Activated CD4-positive, alpha-beta T cell treated with anti-CD3 and anti-CD28 coated beads for 24 hours (primary cell): ENCODE measurements around the gene NAA50.
A peak's percentile ranks its signal among the peaks of the same experiment; 100 is the strongest.

ENCODE experiments used
- DNase-seq, 2 donors: peaks; one replicate each; pipeline ENCODE4 v3.0.0-alpha.2; 2020; ENCODE audit warnings: low read depth in 2 of 2

Gene NAA50

DNA sequence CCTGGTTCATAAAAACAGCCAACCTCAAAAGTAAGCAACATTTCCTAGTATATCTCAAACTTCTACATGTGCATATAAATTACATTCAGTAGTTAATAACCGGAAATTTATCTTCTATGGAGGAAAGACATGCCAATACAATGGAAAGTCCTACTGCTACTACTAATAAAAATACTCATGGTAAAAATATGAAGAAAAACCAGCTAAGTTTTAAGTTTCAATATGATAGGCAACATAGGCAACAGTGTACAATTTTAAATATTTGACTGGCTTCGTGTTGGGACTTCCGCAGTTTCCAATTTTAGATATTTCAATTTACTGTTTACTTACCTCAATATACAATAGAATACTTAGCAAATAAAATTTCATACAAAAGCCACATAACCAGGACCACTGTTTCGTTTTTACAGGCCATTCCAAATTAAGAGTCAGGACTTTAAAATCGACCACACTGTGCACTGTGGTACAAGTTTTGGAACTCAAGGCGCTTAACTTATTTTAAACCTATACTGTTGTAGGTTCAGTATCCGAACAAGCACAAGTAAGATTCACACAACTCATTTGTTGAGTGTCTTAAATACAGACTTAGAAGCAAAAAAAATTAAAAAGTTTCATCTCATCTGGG, 2.9 kb downstream of the NAA50 start:
- DNase-seq = no peak

DNA sequence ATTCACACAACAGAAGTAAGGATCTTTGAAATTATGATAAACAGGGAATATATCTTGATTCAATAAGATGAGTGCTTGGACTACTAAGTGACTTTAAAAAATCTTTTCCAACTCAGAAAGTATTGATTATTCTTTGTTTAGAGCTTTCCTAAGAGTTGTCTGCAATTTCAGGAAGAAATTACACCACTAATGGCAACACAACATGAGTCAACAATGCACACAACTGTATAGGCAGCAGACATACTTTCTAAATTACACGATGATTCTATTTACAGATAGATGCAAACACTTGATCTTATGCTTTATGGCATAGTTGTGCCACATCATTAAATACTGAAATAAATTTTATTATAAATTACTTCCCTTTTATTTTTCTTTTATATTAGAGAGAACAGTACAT, 4.4 kb downstream of the NAA50 start:
- DNase-seq = no peak

DNA sequence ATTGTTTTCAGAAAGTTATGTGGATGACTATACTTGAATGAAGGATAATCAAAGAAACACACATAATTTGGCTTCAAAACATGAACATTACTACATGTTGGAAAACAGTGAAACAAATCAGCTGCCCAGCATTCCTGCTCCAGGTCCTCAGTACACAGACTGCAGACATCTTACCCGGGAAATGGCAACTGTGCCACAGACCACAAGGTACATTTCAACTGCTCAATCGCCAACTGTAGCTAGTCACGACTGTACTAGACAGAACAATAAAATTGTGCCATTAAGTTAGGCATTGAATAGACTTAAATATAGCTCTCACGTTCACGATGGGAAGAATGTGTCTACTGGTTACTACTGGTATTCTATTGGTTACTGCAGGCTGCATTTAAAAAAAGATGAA, 5.0 kb downstream of the NAA50 start:
- DNase-seq = no peak

DNA sequence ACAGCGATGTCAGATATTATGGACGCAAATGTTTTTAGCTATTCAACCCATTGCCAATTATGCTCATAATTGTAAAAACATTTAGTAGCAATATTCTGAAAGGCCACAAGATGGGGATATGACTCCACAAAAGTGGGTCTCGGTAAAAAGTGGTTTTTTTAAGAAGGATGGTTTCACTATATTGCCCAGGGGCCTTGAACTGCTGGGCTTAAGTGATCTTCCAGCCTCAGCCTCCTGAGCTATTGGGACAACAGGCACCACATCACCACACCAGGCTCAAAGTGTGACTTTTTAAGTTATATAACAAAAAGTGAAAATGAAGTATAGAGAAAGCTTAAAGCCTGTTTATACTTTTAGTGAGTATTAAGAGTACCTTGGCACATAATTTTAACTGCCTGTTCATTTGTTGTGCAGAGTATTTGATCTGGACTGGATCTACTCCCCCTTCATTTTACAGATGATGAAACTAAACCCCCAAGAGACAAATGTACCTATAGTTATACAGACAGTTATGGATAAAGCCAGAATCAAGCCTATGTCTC, 9.4 kb downstream of the NAA50 start:
- peak in 1 of 2 donors; percentile 13 for DNase-seq

DNA sequence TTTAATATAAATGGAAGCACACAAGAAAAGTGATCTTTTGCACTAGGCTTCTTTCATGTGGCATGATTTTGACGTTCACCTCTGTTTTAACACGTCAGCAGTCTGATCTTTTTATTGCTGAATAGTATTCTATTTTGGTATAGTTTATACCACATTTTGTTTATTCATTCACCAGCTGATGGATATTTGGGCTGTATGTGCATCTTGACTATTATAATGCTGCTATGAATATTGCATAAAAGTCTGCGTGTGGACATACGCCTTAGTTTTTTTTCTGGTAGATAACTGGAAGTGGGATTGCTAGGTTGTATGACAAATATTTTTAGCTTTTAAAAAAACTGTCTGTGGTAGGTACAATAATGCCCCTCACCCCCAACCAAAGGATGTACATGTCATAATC, 14.4 kb downstream of the NAA50 start:
- no peak for DNase-seq

DNA sequence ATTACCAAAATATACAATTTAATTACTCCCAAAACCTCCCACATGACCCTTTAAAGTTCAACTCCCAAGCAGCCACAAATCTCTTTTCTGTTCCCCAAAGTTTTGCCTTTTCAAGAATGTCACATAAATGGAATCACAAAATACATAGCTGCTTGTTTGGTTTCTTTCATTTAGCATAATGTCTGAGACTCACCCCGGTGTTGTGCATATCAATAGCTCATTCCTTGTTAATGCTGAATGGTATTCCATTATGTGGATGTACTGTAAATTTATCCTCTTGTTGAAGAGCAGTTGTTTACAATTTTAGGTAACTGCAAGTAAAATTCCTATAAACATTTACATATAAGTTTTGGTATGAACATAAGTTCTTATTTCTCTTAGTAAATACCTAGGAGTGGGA, 15.5 kb downstream of the NAA50 start:
- no peak for DNase-seq

DNA sequence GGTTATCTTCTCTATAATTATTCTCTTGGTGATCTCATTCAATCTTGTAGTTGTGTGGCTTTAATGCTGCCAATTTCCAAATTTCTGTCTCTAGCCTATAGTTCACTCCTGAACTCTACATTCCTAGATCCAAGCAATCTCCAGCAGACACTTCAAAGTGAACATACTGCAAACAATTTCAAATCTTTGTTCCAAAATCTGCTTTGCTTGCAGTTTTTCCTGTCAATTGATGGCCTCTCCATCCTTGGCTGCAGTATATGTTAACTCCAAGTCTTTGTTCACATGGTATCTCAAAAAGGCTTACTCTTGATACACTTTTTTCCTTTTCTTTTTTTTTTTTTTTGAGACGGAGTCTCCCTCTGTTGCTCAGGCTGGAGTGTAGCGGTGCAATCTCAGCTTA, 17.4 kb downstream of the NAA50 start:
- DNase-seq = no peak

DNA sequence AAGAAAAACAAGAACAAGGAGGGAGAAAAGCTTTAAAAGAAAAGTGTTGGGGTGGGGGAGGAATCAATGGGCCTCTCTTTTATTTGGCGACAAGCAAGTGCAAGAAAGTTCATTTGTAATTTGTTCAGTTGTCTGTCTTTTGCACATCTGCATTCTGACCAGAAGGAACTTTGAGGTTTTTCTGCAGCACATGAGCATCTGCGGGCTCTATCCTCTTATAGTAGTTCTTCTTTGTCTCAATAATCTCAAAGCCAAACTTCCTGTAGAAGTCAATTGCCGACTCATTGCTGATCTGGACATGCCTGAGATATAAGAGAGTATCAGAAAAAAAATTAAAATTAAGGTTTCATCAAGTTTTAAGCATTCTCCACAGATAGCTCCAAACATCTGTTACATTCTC, 24.4 kb downstream of the NAA50 start:
- no peak for DNase-seq

DNA sequence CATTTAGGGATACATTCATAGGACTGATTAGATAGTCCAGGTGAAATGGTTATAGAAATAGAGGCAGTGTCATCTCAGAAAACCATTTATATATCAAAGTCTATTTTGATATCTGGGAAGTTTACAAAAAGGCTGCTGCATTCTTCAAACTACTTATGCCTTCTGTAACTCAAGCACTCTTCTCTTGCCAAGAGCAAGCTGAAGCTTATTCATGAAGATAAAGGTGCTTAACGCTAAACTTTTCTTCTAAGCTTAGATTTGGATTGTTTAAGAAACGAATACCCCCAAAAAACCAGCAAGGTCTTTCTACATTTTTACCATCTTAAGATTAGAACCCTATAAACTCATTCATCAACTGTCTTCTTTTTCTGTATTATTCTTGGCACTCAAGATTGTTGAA, 26.3 kb downstream of the NAA50 start:
- no peak for DNase-seq

DNA sequence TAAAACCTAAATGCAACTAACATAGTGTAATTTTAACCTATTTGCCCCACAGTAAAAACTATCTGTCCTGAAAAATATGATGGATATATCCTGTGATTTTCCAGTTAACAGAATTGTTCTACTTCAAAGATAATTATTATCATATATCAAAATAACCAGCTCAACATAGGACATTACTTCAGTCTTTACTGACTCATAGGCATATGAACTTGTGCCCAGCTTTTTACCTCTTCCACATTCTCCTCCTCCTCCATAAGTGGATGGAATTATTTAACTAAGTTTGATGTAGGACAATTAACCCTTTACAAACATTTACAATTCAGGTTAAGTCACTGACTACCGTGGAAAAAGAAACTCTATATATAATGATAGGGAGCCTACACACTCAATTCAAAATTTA, 26.8 kb downstream of the NAA50 start:
- DNase-seq = no peak

DNA sequence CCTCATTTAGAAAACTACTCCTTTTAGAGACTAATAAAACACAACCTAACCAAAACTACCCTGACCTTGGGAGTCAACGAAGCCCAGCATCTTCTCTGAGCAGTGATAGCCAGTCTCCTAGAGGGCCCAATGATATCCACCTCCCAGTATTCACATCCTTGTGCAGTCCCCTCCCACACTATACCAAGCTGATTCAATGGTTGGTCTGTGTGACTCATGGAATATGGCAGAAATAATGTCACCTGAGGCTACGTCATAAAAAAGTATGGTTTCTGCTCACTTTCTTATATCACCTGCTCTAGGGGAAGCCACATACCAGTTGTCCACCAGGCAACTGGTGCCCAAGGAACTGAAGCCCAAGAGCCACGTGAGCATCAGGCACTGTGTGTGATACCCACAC, 28.2 kb downstream of the NAA50 start:
- no peak for DNase-seq

DNA sequence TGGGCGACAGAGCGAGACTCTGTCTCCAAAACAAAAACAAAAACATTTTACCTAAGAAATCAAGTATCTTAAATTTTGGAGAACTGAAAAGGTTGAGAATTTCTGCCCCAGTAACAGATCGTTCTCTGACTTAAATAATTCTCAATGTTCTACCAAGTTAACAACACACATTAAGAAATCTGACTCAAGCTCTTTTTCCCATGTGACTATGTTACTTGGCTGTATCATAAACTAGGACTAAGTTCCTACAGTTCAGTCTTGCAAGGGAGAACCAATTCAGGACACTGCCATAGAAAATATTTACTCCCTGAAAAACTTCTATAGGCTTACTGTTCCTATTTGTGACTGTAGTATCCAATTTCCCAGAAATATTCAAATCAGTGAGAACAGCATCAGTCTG, 28.7 kb downstream of the NAA50 start:
- no peak for DNase-seq

DNA sequence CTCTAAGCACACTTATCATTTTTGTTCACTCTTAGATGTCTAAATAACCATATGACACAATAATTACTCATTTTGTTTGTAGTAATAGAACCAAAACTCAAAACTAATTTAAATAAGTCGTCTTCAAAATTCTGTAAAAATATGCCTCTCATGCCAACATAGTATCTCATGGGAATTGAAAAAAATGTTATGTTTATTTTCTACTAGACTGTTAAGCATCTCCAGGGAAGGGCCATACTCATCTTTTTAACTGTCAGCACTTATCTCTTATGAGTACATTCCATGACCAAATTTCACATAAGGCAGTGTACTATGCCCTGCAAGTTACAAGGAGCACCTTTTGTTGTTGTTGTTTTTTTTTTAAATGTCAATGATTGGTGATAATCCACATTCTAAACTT, 31.3 kb downstream of the NAA50 start:
- no peak for DNase-seq

DNA sequence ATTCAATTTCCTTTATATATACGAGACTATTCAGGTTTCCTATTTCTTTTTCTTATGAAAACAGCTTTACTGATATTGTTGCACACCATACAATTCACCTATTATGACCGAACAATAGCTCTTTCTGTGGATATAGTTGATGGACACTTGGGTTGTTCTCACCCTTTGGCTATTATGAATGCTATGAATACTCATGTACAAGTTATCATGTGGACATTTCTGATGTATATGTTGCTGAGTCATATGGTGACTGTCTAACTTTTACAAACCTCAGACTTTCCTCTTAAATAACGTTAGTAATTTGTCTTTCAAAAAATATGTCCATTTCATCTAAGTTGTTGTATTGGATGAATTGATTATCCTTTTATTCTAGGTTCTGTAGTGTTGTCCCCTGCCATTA, 33.9 kb downstream of the NAA50 start:
- DNase-seq = no peak

DNA sequence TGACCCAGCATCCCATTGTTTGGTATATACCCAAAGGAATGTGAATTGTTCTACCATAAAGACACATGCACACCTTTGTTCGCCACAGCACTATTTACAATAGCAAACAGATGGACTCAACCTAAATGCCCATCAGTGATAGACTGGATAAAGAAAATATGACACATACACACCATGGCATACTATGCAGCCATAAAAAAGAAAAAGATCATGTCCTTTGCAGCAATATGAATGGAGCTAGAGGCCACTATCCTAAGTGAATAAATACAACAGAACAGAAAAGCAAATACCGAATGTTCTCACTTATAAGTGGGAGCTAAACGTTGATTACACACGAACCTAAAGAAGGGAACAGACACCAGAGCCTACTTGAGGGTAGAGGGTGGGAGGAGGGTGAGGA, 38.2 kb downstream of the NAA50 start:
- no peak for DNase-seq

DNA sequence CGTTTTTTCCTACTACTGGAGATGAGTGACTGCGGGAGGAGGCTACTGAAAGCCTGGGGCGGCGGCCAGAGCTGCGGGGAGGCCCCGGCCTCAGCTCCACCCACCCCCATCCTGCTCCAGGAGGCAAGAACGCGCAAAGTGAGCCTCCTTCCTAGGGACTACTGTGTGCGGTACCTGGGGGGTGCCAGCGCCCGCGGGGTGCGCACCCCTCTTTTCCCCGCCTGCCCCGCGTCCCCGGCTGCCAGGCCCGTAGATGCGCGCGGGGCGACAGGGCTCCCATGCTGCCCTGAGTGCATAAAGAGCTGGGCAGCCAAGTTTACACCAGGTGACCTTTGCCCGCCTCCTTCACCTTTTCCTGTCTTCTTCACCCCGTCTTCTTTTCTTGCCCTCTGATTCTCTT, 47.1 kb downstream of the NAA50 start:
- no peak for DNase-seq

DNA sequence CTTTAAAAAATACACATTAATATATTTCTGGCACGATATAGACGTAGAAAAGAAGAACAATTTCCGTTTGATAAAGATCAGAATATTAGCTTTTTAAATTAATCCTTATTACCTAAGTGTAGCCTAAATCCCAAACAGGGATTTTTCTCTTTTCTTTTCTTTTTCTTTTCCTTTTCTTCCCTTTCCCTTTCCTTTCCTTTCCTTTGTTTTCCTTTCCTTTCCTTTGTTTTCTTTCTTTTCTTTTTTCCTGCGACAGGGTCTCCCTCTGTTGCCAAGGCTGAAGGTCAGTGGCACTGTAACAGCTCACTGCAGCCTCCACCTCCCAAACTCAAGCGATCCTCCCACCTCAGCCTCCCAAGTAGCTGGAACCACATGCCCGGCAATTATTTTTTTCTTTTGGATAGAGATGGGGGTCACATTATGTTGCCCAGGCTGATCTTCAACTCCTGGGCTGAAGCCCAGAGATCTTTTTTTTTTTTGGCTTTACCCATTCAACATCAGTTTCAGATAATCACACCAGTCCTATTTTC, 47.8 kb downstream of the NAA50 start:
- DNase-seq = no peak

DNA sequence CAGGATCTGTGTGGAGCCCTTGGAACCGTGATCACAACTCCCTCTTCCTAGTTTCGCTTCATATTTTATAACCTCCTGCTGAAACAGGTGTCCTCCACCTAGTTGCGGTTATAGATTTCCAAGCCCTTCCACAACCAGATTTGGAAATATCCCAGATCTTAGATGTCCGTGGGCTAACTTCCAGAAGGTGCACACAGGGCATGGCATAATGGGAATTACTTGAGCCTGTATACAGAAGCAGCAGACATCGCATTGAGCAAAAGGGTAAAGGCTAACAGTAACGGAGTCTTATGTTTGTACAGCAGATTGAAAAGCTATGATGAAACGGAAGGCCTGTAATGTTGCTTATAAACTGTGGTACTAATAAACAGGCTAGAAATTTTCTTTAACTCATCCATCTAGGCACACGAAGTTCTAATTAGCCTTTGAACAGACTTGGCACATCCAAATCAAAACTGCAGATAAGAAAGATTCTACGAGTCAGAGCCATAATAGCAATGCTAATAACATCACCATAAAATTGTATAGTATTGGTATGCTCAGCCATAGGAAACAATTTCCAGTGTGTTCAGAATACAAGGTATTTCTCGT, 48.5 kb downstream of the NAA50 start:
- no peak for DNase-seq

DNA sequence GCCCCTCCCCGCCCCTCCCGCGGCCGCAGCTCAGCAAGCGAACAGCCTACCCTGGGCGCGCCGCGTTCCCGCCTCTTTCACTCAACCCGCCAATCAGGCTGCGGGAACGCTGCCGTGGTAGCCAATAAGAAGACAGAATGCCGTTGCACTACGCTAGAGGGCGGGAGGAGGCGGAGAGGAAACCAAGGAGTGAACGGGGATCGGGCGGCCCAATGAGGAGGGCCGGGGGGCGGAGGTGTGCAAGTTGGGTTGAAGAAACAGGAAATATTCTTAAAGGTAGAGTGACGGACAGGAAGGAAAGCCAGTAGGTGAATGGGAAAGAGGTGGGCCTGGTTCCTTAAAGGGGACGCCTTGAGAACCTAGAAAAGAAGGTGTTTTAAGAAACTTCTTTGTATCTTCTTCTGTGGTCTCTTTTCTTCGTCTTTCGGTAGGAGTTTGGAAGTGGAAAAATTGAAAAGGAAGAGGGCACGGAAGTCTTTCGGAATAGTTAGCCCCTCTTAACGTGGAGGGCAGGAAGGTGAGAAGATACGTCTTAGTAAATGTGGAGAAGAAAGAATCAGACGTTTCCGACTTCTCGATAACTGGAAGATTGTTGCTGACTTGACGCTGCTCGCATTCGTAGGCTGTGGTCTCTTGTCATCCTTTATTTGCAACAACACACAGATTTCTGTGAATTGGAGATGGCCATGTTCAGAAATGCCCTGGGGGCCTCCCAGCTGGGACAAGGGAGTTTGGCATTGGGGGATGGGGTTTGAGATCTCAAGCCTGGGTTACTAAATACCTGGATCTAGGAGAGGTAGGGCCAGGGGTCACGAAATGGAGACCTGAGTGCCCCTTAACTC, 49.2 kb downstream of the NAA50 start:
- peak; percentile 96 for DNase-seq

DNA sequence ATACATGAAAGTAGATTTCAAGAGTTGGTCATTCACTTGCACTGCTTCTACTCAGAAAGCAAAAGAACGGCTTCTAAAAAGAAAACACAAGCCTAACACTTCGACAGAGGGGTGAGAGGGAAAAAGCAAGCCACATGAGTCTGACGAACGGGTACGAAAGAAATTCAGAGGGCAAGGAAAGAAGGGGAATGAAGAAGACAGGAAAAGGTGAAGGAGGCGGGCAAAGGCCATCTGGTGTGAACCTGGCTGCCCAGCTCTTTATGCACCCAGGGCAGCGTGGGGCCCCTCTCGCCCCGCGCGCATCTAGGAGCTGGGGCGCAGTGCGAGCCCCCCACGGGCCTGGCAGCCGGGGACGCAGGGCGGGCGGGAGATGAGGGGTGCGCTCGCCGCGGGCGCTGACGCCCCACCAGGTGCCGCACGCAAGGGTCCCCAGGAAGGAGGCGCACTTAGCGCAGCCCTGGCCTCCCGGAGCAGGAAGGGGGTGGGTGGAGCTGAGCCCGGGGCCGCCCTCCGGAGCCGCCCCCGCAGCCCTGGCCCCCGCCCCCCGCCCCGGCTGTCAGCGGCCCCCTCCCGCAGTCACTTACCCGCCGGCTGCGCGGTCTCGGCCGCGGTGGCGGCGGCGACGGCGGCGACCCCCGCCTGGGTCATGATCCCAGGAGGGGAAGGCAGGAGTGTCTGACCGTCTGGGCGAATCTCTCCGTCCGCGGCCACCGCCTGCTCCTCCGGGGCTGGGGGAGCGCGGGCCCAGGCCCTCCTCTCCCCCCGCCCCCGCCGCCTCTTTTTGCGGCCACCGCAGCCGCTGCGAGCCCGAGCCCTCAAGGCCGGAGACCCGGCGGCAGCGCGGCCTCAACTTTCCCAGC, 50.0 kb downstream of the NAA50 start, which contains the start of gene USF3:
TSS of gene USF3 (minus strand) at position 857 of the 860 bp plus-strand sequence. CDS start 21,764 bp downstream, outside the sequence.
- DNase-seq = peak; percentile 66

DNA sequence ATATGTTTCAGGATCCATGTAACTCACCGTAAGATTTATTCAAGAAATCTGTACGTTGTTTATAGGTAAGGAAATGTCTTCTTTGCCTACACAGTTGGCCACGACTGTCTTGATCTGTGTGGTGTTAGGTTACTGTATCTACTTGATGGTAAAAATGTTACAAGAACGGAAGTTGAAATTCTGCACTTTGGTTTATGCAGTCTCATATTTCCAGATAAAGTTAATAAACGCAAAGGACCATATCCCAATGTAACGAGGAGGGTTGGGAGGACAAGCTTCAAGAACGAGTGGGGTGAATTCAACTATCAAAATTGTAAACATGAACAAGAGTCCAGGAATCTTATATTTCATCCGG, 50.6 kb downstream of the NAA50 start:
- no peak for DNase-seq

DNA sequence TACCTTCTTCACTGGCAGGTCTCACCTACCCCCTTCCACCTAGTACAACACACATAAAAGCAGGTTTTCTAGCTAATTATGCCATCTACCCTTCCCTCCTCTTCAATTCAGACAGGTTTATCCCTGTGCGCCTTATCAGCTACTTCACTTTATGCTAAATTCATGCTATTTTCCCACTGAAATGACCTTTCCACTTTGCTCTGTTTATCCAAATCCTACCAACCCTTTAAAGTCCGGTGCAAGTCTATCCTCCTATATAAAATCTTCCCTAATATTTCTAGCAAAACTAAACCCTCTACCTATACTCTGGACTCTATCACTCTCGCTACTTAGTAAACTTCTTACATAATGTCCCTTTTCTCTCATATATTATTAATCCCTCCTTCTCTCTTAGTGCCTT, 55.6 kb downstream of the NAA50 start:
- DNase-seq = no peak
